Endothelial cell of umbilical vein (primary cell): Measurements from ENCODE around the gene NDST3. TPM values are rescaled to one million over a fixed set of nuclear protein-coding genes. Genes with fewer than 3 reads are reported as not detected.

Experiments used
- BruUV-seq: library from RNA; stranded (reverse); fragments of 400-500 nt; replicated peaks from 2 replicates; lab custom pipeline; 2021; lab: Mats Ljungman, UMichigan
- CTCF ChIA-PET: fragments of 300-600, 350-600 bp; sonication (Branson Sonifier 250); formaldehyde crosslinking; loops from one replicate; lab custom pipeline; 2021; ENCODE audit warnings: antibody characterized with exemption, inconsistent platforms; lab: Charles Lee
- POLR2A ChIA-PET: fragments of 300-600, 350-600 bp; sonication (Branson Sonifier 250); formaldehyde crosslinking; loops from one replicate; lab custom pipeline; 2021; ENCODE audit warnings: antibody characterized with exemption, inconsistent platforms; lab: Charles Lee
- DNase-seq: peaks from one replicate; pipeline ENCODE4 v3.0.0-alpha.2; 2011; ENCODE audit warnings: low read depth, low spot score
- FAIRE-seq: peaks from 2 replicates; lab custom pipeline; 2011; peaks lifted over from hg19 to GRCh38; lab: Jason Lieb, UNC
- H2AFZ ChIP-seq: 2 replicates; pipeline ENCODE4 v1.6.0; 2012; ENCODE audit warnings: low read depth, low read length, control low read depth, inconsistent platforms
- H3K27ac ChIP-seq: 2 replicates; pipeline ENCODE4 v1.5.1; 2011; ENCODE audit warnings: low read depth, mild to moderate bottlenecking, control low read depth, low read length, moderate library complexity; ENCODE audit not compliant: insufficient read depth
- H3K27me3 ChIP-seq, 2 experiments: 2 replicates each; pipeline versions ENCODE4 v1.6.0 to v1.6.1; 2011; ENCODE audit warnings: low read length in 2 of 2, mixed read lengths in 1 of 2; ENCODE audit not compliant: control insufficient read depth in 2 of 2, insufficient read depth in 2 of 2
- H3K36me3 ChIP-seq, 2 experiments: 2 replicates in 1 of 2; 3 replicates in 1 of 2; pipeline ENCODE4 v1.5.1; 2011; ENCODE audit warnings: low read length in 2 of 2, mild to moderate bottlenecking in 1 of 2, moderate library complexity in 1 of 2; ENCODE audit not compliant: control insufficient read depth in 2 of 2, insufficient read depth in 2 of 2; ENCODE audit errors: extremely low read depth in 1 of 2
- H3K4me1 ChIP-seq: 3 replicates; pipeline ENCODE4 v1.5.1; 2011; ENCODE audit warnings: mild to moderate bottlenecking, low read length; ENCODE audit not compliant: control insufficient read depth, insufficient read depth; ENCODE audit errors: extremely low read depth
- H3K4me2 ChIP-seq: 2 replicates; pipeline ENCODE4 v1.6.1; 2011; ENCODE audit warnings: low read length, control low read depth, mixed read lengths; ENCODE audit not compliant: insufficient read depth
- H3K4me3 ChIP-seq, 3 experiments: fragments of 200-600 bp in 1 of 3; sonication (generic), shearing (Covaris generic) in 1 of 3; replicated peaks in 1 of 3; 2 replicates each; pipeline ENCODE4 v1.5.1; 2011 to 2016; ENCODE audit warnings: control low read depth in 3 of 3, low read length in 3 of 3, mild to moderate bottlenecking in 2 of 3, inconsistent platforms in 1 of 3, low read depth in 1 of 3, moderate library complexity in 1 of 3; ENCODE audit not compliant: insufficient read depth in 1 of 3
- H3K79me2 ChIP-seq: 2 replicates; pipeline ENCODE4 v1.6.0; 2012; ENCODE audit warnings: low read length, inconsistent platforms; ENCODE audit not compliant: control insufficient read depth, insufficient read depth
- H3K9ac ChIP-seq: replicated peaks from 2 replicates; pipeline ENCODE3; 2011; ENCODE audit warnings: low read length, control low read depth; ENCODE audit not compliant: insufficient read depth; ENCODE audit errors: extremely low read depth
- H3K9me1 ChIP-seq: replicated peaks from 3 replicates; pipeline ENCODE4 v1.6.0; 2011; ENCODE audit warnings: mild to moderate bottlenecking, low read length; ENCODE audit not compliant: control insufficient read depth, insufficient read depth; ENCODE audit errors: extremely low read depth
- H3K9me3 ChIP-seq: replicated peaks from 2 replicates; pipeline ENCODE4 v1.5.1; 2012; ENCODE audit warnings: low read length, inconsistent platforms; ENCODE audit not compliant: control insufficient read depth, insufficient read depth
- H4K20me1 ChIP-seq: replicated peaks from 2 replicates; pipeline ENCODE3; 2011; ENCODE audit warnings: mild to moderate bottlenecking, low read length; ENCODE audit not compliant: control insufficient read depth, insufficient read depth; ENCODE audit errors: extremely low read depth
- CTCF ChIP-seq, 2 donors: IDR thresholded peaks; 1 replicate in 1 of 2; 2 replicates in 1 of 2; pipeline ENCODE4 v1.5.1; 2011; ENCODE audit warnings: low read length in 2 of 2, mild to moderate bottlenecking in 2 of 2, moderate library complexity in 2 of 2, control low read depth in 1 of 2, inconsistent platforms in 1 of 2, low read depth in 1 of 2; ENCODE audit not compliant: insufficient read depth in 1 of 2; ENCODE audit errors: extremely low read depth in 1 of 2
- EZH2 ChIP-seq: IDR thresholded peaks from 2 replicates; pipeline ENCODE4 v1.6.1; 2012; ENCODE audit warnings: borderline replicate concordance, low read depth, mild to moderate bottlenecking, moderate library complexity, low read length, inconsistent platforms; ENCODE audit not compliant: severe bottlenecking
- FOS ChIP-seq: IDR thresholded peaks from 2 replicates; pipeline ENCODE4 v1.6.1; 2011; ENCODE audit warnings: mild to moderate bottlenecking, low read length, moderate library complexity, borderline replicate concordance; ENCODE audit not compliant: insufficient read depth
- GATA2 ChIP-seq: IDR thresholded peaks from 2 replicates; pipeline ENCODE4 v1.7.0; 2011; ENCODE audit warnings: low read depth, mild to moderate bottlenecking, moderate library complexity, mixed read lengths, low read length; ENCODE audit not compliant: insufficient read length, insufficient read depth
- JUN ChIP-seq: IDR thresholded peaks from 2 replicates; pipeline ENCODE4 v1.6.1; 2011; ENCODE audit warnings: borderline replicate concordance, low read depth; ENCODE audit not compliant: insufficient read length, insufficient read depth
- MAX ChIP-seq: IDR thresholded peaks from 2 replicates; pipeline ENCODE4 v1.6.1; 2011; ENCODE audit not compliant: insufficient read depth, insufficient read length
- MYC ChIP-seq: IDR thresholded peaks from one replicate; pipeline ENCODE4 v1.6.1; 2011; ENCODE audit warnings: mild to moderate bottlenecking, low read depth, low read length
- POLR2A ChIP-seq: IDR thresholded peaks from 2 replicates; pipeline ENCODE4 v1.6.1; 2012; ENCODE audit warnings: low read depth, mild to moderate bottlenecking, control low read depth, low read length
- POLR2AphosphoS5 ChIP-seq: IDR thresholded peaks from 2 replicates; pipeline ENCODE4 v1.6.1; 2012; ENCODE audit warnings: low read depth, mild to moderate bottlenecking, control low read depth, low read length, moderate library complexity; ENCODE audit not compliant: insufficient read depth
- dilution Hi-C: fragments of 300-500 bp; cut with MboI; formaldehyde crosslinking; loops from one replicate; pipeline ENCODE4 v1.15.0; 2019; ENCODE audit warnings: low sequenced_read_pairs; ENCODE audit not compliant: extremely low pct_ligation_motif_present
- intact Hi-C: fragments of 100-400 bp; cut with micrococcal nuclease; formaldehyde crosslinking; loops from one replicate; pipeline ENCODE4 v1.10.0; 2022
- polyA plus RNA-seq, 4 experiments: library from polyadenylated mRNA; depleted of rRNA in 3 of 4; stranded (reverse) in 3 of 4; unstranded in 1 of 4; fragments of >200 nt; gene quantifications; 2 replicates each; pipeline versions ENCODE4 v1.2.1 to v1.2.3, GENCODE V29; 2011 to 2012; ENCODE audit warnings: missing spikeins in 1 of 4
- total RNA-seq: library from RNA; stranded (reverse); gene quantifications from 2 replicates; pipeline ENCODE4 v1.2.3, GENCODE V29; 2021

The NDST3 gene
- total and polyA plus RNA-seq, 2 donors (not counting 3 experiments of a cell fraction or from before 2014, with no cell fraction given), result 0.04 TPM; not detected in 1

- Histone ChIP-seq H3K27me3 (peaks cover under 1% of the 10 kb centered on the region in 2 experiments), H3K27ac (peak overlapping the region; percentile 75), H3K4me1 (peaks cover 13% of the 10 kb centered on the region), H3K4me3 (peak overlapping the region; percentile 89 to 99 (median 98)), H3K9me3 (no peaks in the 10 kb centered on the region), H2AFZ (no peak overlapping the region), H3K79me2 (peaks cover 14% of the 10 kb centered on the region), H3K4me2 (peak overlapping the region; percentile 95), H3K36me3 (peaks cover 3 to 4% of the 10 kb centered on the region in 2 experiments), H4K20me1 (no peaks in the 10 kb centered on the region), H3K9ac (peak overlapping the region; percentile 88), H3K9me1 (no peaks in the 10 kb centered on the region)
- TF ChIP-seq GATA2 (peak; percentile 50), FOS (no peak)
- intact Hi-C loops, result loop anchor here (5.0 to 10.0 kb wide), 2 partner anchors 405 to 1747 kb away; partner anchors contain the start of gene METTL14
- DNase-seq (no peak), FAIRE-seq (peak; percentile 42)
- BruUV-seq, result no TSS peak
- dilution Hi-C loops, result no loop called here
- ChIA-PET POLR2A (no interaction called here), CTCF (interaction anchor here (1.0 kb wide), 1 partner anchor 74 kb away, joined by 4 read pairs; no protein-coding TSS in a partner anchor)
Observed at GRCh38 chr4:118279328-118279727, 245.0 kb downstream of the NDST3 start.

GRCh38 chr4:118279920-118280432, 245.7 kb downstream of the NDST3 start:
- Histone ChIP-seq H3K9me1 (no peaks in the 10 kb centered on the region), H2AFZ (no peak overlapping the region), H3K4me2 (peak overlapping the region; percentile 95), H4K20me1 (no peaks in the 10 kb centered on the region), H3K79me2 (peaks cover 14% of the 10 kb centered on the region), H3K27me3 (no peaks in the 10 kb centered on the region), H3K9me3 (no peaks in the 10 kb centered on the region), H3K9ac (peak overlapping the region; percentile 88), H3K4me1 (peaks cover 13% of the 10 kb centered on the region), H3K36me3 (peaks cover 3 to 4% of the 10 kb centered on the region in 2 experiments), H3K4me3 (peak overlapping the region; percentile 89 to 99 (median 98)), H3K27ac (peak overlapping the region; percentile 75)
- BruUV-seq, result no TSS peak
- CTCF ChIA-PET, result interaction anchor here (1.0 kb wide), 1 partner anchor 73 kb away, joined by 4 read pairs; no protein-coding TSS in a partner anchor
- FAIRE-seq, result no peak
- POLR2A ChIA-PET, result no interaction called here
- intact Hi-C loops, result loop anchor here (5.0 to 10.0 kb wide), 2 partner anchors 405 to 1748 kb away; partner anchors contain the start of gene METTL14
- TF ChIP-seq EZH2, result no peak
- no peak for TF ChIP-seq CTCF (IDR thresholded peaks at IDR 0.05; ENCODE audit: extremely low read depth in 1 of 2, insufficient read depth in 1 of 2, low read depth in 1 of 2, low read length in 2 of 2)
- TF ChIP-seq POLR2A, result no peak
- no peak for TF ChIP-seq JUN
- no peak for TF ChIP-seq MYC
- no peak for TF ChIP-seq GATA2
- no peak for TF ChIP-seq FOS
- TF ChIP-seq POLR2AphosphoS5, result no peak
- TF ChIP-seq MAX, result no peak
- dilution Hi-C loops, result no loop called here
- no peak for DNase-seq
